BE2C (cell line): ENCODE data around the gene CXADR. TPM values are rescaled to one million over a fixed set of nuclear protein-coding genes. Genes with fewer than 3 reads are reported as not detected.

Experiments used
- DNase-seq: peaks from one replicate; pipeline ENCODE4 v3.0.0-alpha.2; 2020
- H3K27me3 ChIP-seq: fragments of 250-450 bp; sonication (Bioruptor Pico); 2 replicates; pipeline ENCODE4 v1.5.1; 2020; ENCODE audit warnings: mild to moderate bottlenecking
- H3K36me3 ChIP-seq: fragments of 250-450 bp; sonication (Bioruptor Pico); 2 replicates; pipeline ENCODE4 v1.5.1; 2020; ENCODE audit warnings: mild to moderate bottlenecking
- H3K4me1 ChIP-seq: fragments of 250-450 bp; sonication (Bioruptor Pico); 2 replicates; pipeline ENCODE4 v1.5.1; 2020
- H3K4me3 ChIP-seq: 2 replicates; pipeline ENCODE4 v1.5.1; 2011; ENCODE audit warnings: low read depth, low read length
- H3K9me3 ChIP-seq: fragments of 250-450 bp; sonication (Bioruptor Pico); 2 replicates; pipeline ENCODE4 v1.5.1; 2020
- polyA plus RNA-seq: library from polyadenylated mRNA; unstranded; fragments of >200 nt; gene quantifications from one replicate; pipeline ENCODE4 v1.2.1, GENCODE V29; 2012; ENCODE audit warnings: low read depth, missing spikeins; ENCODE audit not compliant: insufficient read length, insufficient read depth
- TF ChIP-seq, protein P1 (sequence below): IDR thresholded peaks from 2 replicates; pipeline ENCODE4 v1.5.1; 2012; ENCODE audit warnings: mild to moderate bottlenecking, low read depth, low read length

The CXADR gene
- 1.4 TPM for polyA plus RNA-seq

DNA sequence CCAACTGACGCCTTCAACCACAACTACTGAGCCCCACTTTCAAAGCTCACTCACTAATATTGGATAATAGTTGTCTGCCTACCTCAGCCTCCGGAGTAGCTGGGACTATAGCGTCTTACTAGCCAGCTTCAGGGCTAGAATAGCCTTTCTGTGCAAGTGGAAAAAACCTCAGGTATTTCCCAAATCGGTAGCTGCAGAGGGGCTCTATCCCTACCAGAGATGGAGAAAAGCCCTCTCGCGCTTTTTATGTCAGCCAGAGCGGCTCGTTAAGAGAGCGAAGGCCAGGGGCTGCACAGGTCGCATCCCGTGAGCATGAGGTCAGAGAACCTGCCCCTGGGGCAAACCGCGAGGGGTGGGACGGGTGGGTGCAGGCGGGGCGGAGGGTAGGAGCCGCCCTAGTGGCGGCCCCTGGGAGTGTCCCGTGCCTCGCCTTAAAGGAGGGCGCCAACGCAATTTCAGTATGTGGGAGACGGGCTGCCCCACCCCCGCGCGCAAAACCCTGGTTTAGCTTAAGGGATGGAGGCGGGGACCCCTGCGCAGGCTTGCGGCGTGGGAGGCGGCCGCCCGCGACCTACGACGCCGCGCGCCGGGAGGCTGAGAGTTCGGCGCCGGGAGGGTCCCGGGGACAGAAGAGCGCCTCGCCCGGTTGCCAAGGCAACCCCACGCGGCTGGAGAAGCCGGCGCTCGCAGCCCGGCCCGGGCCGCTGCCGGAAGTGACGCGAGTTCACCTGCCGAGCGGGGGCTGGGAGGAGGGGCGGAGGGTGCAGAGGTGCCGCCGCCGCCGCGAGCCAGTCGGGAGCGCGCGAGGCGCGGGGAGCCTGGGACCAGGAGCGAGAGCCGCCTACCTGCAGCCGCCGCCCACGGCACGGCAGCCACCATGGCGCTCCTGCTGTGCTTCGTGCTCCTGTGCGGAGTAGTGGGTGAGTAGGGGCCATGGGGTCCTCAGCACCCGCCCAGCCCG is at the start of gene CXADR:
Gene CXADR, plus strand, starts transcription at position 791 of the 961 bp plus-strand sequence. Its CDS starts 87 bp downstream, at position 878.
- Histone ChIP-seq H3K4me3 (peak within 1 kb of the TSS; percentile 86), H3K27me3 (peaks cover 9% of the 10 kb centered on the region; the same call in 1 of the 2 replicates), H3K4me1 (peaks cover 3% of the 10 kb centered on the region; the same call in 1 of the 2 replicates), H3K9me3 (no peaks in the 10 kb centered on the region), H3K36me3 (no peaks in the 10 kb centered on the region)
- TF ChIP-seq, protein P1, sequence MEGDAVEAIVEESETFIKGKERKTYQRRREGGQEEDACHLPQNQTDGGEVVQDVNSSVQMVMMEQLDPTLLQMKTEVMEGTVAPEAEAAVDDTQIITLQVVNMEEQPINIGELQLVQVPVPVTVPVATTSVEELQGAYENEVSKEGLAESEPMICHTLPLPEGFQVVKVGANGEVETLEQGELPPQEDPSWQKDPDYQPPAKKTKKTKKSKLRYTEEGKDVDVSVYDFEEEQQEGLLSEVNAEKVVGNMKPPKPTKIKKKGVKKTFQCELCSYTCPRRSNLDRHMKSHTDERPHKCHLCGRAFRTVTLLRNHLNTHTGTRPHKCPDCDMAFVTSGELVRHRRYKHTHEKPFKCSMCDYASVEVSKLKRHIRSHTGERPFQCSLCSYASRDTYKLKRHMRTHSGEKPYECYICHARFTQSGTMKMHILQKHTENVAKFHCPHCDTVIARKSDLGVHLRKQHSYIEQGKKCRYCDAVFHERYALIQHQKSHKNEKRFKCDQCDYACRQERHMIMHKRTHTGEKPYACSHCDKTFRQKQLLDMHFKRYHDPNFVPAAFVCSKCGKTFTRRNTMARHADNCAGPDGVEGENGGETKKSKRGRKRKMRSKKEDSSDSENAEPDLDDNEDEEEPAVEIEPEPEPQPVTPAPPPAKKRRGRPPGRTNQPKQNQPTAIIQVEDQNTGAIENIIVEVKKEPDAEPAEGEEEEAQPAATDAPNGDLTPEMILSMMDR: peak; percentile 53
- peak; percentile 81 for DNase-seq

DNA sequence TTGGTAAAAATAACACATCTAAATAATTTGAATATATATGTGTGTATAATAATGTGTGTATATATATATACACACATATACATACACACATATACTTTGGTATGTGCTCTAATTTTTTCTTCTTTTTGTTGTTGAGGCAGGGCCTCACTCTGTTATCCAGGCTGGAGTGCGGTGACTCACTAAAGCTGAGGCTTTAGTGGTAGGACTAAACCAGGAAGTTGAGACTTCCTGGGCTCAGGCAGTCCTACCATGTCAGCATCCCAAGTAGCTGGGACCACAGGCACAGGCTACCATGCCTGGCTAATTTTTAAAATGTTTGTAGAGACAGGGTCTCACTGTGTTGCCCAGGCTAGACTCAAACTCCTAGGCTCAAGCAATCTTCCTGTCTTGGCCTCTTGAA is 46.7 kb upstream of the CXADR start:
- no peaks in the 10 kb centered on the region for H3K4me1 ChIP-seq
- TF ChIP-seq, protein P1: no peak
- H3K27me3 ChIP-seq: no peaks in the 10 kb centered on the region
- H3K4me3 ChIP-seq: no peak overlapping the region
- no peak for DNase-seq
- H3K36me3 ChIP-seq: no peaks in the 10 kb centered on the region
- no peaks in the 10 kb centered on the region for H3K9me3 ChIP-seq

DNA sequence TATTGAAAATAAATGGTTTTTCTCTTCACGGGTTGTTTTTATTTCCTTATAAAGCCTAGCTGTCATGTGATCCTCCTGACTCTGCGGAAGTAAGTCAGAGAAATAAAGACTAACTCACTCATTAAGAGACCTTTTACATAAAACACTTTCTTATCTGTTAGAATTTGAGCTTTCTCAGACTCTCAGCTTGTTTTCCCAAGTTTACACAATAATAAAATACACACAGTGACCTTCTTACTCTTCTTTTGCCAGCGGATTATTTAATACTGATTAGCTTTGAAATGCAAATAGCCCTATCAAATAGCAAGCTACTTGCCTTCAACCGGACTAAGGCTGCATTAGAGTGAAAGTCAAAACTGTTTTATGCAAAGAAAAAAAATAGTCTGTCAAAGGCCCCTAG is 45.5 kb upstream of the CXADR start:
- DNase-seq: no peak
- TF ChIP-seq, protein P1: no peak
- H3K4me1 ChIP-seq: no peaks in the 10 kb centered on the region
- H3K9me3 ChIP-seq: no peaks in the 10 kb centered on the region
- no peaks in the 10 kb centered on the region for H3K27me3 ChIP-seq
- no peaks in the 10 kb centered on the region for H3K36me3 ChIP-seq
- no peak overlapping the region for H3K4me3 ChIP-seq

DNA sequence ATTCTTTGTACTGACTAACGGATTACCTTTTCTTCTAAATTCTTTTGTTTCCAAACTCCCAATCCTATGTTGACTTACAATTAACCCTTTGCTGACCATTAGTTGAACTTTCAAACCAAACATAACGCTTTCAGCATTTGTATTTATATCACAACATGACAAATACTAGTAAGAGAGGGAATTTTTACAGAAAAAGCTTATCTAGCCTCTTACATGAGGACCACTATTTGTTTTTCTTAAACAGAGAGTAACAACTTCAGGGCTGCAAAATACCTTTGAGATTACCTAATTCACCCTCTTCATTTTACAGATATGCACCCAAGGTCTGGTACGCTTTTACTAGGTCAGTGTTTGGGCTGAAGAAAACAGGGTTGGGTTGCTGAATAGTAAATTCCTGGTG is 45.0 kb upstream of the CXADR start:
- no peaks in the 10 kb centered on the region for H3K36me3 ChIP-seq
- TF ChIP-seq, protein P1: no peak
- DNase-seq: no peak
- H3K4me3 ChIP-seq: no peak overlapping the region
- no peaks in the 10 kb centered on the region for H3K9me3 ChIP-seq
- H3K27me3 ChIP-seq: no peaks in the 10 kb centered on the region
- H3K4me1 ChIP-seq: no peaks in the 10 kb centered on the region

DNA sequence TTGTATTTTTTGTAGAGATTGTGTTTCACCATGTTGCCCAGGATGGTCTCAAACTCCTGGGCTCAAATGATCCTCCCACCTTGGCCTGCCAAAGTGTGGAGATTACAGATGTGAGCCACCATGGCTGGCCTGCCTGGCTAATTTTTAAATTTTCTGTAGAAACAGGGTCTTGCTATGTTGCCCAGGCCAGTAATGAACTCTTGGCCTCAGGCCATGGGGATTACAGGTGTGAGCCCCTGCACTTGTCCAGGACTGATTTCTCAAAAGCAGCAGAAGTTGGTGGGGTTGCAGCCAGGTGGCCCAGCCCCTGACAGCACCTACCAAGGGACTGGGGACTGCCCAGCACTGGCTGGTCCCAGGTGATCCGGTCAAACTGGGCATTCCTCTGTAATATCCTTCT is 44.1 kb upstream of the CXADR start:
- Histone ChIP-seq H3K36me3 (no peaks in the 10 kb centered on the region), H3K4me3 (no peak overlapping the region), H3K27me3 (no peaks in the 10 kb centered on the region), H3K4me1 (no peaks in the 10 kb centered on the region), H3K9me3 (no peaks in the 10 kb centered on the region)
- TF ChIP-seq, protein P1: no peak
- no peak for DNase-seq

DNA sequence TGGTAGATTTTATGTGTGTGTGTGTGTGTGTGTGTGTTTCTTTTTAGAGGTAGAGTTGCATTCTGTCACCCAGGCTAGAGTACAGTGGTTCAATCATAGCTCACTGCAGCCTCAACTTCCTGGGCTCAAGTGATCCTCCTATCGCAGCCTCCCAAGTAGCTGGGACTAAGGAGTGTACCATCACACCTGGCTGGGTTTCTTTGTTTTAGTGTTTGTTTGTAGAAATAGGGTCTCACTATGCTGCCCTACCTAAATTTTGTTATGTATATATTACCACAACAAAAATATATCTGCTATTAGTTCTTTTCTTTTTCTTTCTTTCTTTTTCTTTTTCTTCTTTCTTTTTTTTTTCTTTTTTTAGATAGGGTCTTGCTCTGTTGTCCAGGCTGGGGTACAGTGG is 43.1 kb upstream of the CXADR start:
- no peak overlapping the region for H3K4me3 ChIP-seq

More for the DNA sequence above, 43.1 kb upstream of the CXADR start:
- TF ChIP-seq, protein P1: no peak
- H3K36me3 ChIP-seq: no peaks in the 10 kb centered on the region
- no peaks in the 10 kb centered on the region for H3K27me3 ChIP-seq
- H3K4me1 ChIP-seq: no peaks in the 10 kb centered on the region
- no peak for DNase-seq
- H3K9me3 ChIP-seq: no peaks in the 10 kb centered on the region
